ENCODE results near the gene GGA2.

DNA sequence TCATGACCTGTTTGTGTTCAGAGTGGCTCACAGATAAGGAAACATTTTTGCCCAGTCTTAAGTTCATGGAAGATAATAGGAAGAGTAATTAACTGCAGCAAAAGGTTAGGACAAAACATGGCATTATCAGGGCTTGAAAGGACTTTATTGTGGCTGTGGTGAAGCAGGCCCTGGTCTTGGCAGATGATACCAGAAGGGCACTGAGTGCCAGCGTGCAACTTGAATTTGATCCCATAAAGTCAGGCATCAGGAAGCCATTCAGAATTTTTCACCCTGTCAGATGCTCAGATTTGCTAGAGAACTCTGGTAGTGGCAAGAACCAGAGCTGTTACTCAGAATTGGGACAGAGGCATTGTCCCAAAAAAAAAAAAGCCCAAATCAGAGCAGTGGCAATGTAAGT, 46.1 kb downstream of the GGA2 start:
- TF ChIP-seq, protein P1, sequence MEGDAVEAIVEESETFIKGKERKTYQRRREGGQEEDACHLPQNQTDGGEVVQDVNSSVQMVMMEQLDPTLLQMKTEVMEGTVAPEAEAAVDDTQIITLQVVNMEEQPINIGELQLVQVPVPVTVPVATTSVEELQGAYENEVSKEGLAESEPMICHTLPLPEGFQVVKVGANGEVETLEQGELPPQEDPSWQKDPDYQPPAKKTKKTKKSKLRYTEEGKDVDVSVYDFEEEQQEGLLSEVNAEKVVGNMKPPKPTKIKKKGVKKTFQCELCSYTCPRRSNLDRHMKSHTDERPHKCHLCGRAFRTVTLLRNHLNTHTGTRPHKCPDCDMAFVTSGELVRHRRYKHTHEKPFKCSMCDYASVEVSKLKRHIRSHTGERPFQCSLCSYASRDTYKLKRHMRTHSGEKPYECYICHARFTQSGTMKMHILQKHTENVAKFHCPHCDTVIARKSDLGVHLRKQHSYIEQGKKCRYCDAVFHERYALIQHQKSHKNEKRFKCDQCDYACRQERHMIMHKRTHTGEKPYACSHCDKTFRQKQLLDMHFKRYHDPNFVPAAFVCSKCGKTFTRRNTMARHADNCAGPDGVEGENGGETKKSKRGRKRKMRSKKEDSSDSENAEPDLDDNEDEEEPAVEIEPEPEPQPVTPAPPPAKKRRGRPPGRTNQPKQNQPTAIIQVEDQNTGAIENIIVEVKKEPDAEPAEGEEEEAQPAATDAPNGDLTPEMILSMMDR (IDR thresholded peaks at IDR 0.05): no peak
- no peak for TF ChIP-seq EZH2 (IDR thresholded peaks at IDR 0.05)
- no peak for TF ChIP-seq EZH2phosphoT487 (IDR thresholded peaks at IDR 0.05)
